Bronchial epithelial cell (primary cell): ENCODE measurements around the gene HOXB3. TPM values are rescaled to one million over a fixed set of nuclear protein-coding genes. Genes with fewer than 3 reads are reported as not detected.

Experiments used
- DNase-seq: peaks from one replicate; pipeline ENCODE4 v3.0.0-alpha.2; 2010; ENCODE audit warnings: low read depth
- FAIRE-seq: peaks from 2 replicates; lab custom pipeline; 2011; peaks lifted over from hg19 to GRCh38; lab: Jason Lieb, UNC
- H3K27me3 ChIP-seq: 2 replicates; pipeline ENCODE4 v1.5.1; 2011; ENCODE audit warnings: low read length; ENCODE audit not compliant: control insufficient read depth, insufficient read depth
- H3K36me3 ChIP-seq: 2 replicates; pipeline ENCODE4 v1.5.1; 2011; ENCODE audit warnings: low read length; ENCODE audit not compliant: control insufficient read depth, insufficient read depth
- H3K4me3 ChIP-seq: 2 replicates; pipeline ENCODE4 v1.5.1; 2011; ENCODE audit warnings: mild to moderate bottlenecking, low read depth, low read length, control low read depth
- CTCF ChIP-seq: IDR thresholded peaks from 2 replicates; pipeline ENCODE4 v1.5.1; 2011; ENCODE audit warnings: mild to moderate bottlenecking, moderate library complexity, low read length, control low read depth, inconsistent platforms; ENCODE audit not compliant: insufficient read depth, severe bottlenecking
- total RNA-seq: library from RNA; depleted of rRNA; stranded (reverse); fragments of >200 nt; gene quantifications from 2 replicates; pipeline ENCODE4 v1.2.1, GENCODE V29; 2014

The HOXB3 gene
- total RNA-seq, 1 donor from 2014 or later: not detected

GRCh38 chr17:48559122-48559839 lies 30.8 kb downstream of the HOXB3 start:
- Histone ChIP-seq H3K36me3 (no peaks in the 10 kb centered on the region), H3K27me3 (peaks cover 82% of the 10 kb centered on the region), H3K4me3 (no peak overlapping the region)
- no peak for FAIRE-seq
- DNase-seq: no peak
- no peak for TF ChIP-seq CTCF

DNA sequence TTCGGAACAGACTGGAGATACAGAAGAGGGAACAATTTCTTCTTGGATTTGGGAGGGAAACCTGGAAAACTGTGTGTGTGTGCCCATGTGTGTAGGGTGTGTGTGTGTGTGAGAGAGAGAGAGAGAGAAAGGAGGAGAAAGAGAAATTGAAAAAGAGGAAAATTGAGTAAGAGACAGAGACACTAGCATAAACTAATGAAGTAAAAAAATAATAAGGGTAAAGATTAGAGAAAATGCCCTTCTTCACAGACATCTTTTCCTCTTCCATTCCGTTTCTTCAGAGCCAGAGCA lies 31.3 kb downstream of the HOXB3 start:
- Histone ChIP-seq H3K27me3 (peaks cover 84% of the 10 kb centered on the region), H3K4me3 (no peak overlapping the region), H3K36me3 (no peaks in the 10 kb centered on the region)
- DNase-seq (no peak), FAIRE-seq (no peak)
- TF ChIP-seq CTCF: no peak

DNA sequence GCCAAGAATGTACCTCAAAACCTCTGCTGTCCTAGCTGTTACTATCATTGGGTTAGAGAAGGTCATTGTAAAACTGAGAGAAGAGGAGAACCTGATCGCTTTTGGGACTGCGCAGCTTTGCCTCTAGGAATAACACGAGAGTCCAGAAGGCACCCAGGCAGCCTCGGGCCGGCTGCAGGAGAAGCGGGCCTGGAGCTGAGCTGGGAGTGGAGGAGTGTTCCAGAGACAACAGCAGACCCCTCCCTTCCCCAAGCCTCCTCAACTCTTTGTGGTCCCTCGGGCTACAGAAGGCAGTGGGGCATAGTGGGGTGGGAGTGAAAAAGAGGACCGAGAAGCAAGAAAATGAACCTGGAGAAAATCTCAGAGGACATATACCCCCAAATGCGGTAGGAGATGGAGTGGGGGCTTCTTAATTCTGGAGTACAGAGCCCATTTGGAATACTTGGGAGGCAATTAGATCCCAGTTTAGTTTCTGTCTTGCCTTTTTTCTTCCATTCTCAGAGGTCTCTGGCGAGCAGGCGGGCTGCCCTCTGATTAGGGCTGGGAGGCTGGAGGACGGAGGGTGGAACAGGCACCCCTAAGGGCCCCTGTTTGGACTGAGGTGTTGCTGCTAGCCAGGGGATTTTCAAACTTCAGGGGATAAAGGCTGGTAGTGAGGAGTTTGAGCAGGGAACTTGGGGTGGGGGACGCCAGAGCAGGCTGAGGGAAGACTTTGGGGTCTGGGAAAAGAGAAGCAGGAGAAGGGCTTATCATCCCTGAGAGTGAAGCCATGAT lies 31.8 kb downstream of the HOXB3 start:
- Histone ChIP-seq H3K36me3 (no peaks in the 10 kb centered on the region), H3K27me3 (peaks cover 82% of the 10 kb centered on the region), H3K4me3 (no peak overlapping the region)
- TF ChIP-seq CTCF: no peak
- DNase-seq: no peak
- no peak for FAIRE-seq

- no peak overlapping the region for H3K4me3 ChIP-seq
- DNase-seq: no peak
- no peak for FAIRE-seq
- H3K36me3 ChIP-seq: no peaks in the 10 kb centered on the region
- H3K27me3 ChIP-seq: peaks cover 78% of the 10 kb centered on the region
- TF ChIP-seq CTCF: no peak
Measured at GRCh38 chr17:48556576-48557401, 33.3 kb downstream of the HOXB3 start.

DNA sequence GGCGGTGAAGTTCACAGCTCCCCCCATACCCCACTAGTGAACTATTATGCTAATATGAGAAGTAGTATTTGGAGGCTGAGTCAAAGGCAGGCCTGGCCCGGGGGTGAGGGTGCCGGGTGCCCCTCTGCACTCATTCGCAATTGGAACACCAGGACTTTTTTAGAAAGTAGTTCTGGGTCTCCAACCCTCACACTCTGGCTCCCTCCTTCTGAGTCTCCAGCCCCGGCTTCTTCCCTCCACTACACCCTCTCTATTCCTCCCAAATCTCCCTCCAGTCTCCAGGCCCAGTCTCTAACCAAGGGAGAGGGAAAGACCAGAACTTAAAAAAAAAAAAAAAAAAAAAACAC lies 33.8 kb downstream of the HOXB3 start:
- TF ChIP-seq CTCF: no peak
- no peak for DNase-seq
- no peaks in the 10 kb centered on the region for H3K36me3 ChIP-seq
- no peak overlapping the region for H3K4me3 ChIP-seq
- H3K27me3 ChIP-seq: peaks cover 79% of the 10 kb centered on the region
- FAIRE-seq: no peak
